Heart right ventricle (tissue), 16 donors: ENCODE measurements around the gene SAMD11. TPM values are rescaled to one million over a fixed set of nuclear protein-coding genes. Genes with fewer than 3 reads are reported as not detected.
"Not testable (repeated sequence)": the region's sequence is repeated elsewhere in the genome, so short reads cannot be mapped to it uniquely, and the experiment has no call there.

ENCODE experiments used
- ATAC-seq, 8 donors: fragments of 200-7000 bp; cut with Tn5 transposase; one replicate each; pipeline ENCODE4 v1.9.1; 2020; ENCODE audit warnings: mild to moderate bottlenecking in 8 of 8, moderate library complexity in 8 of 8, moderate number of reproducible peaks in 1 of 8
- DNase-seq, 2 donors: peaks; one replicate each; pipeline ENCODE4 v3.0.0-alpha.2; 2020
- H3K27ac ChIP-seq, 10 donors: fragments of 200-600 bp; sonication (generic) in 2 of 10; one replicate each; pipeline versions ENCODE4 v1.5.0 to v1.8.0; 2020 to 2022; ENCODE audit warnings: mild to moderate bottlenecking in 3 of 10
- H3K27me3 ChIP-seq, 7 donors: fragments of 200-600 bp; one replicate each; pipeline ENCODE4 v1.8.0; 2021 to 2022; ENCODE audit warnings: mild to moderate bottlenecking in 2 of 7
- H3K36me3 ChIP-seq, 9 donors: fragments of 200-600 bp; sonication (generic) in 1 of 9; one replicate each; pipeline versions ENCODE4 v1.5.0 to v1.8.0; 2020 to 2022; ENCODE audit warnings: mild to moderate bottlenecking in 2 of 9
- H3K4me1 ChIP-seq, 9 donors: fragments of 200-600 bp; sonication (generic) in 1 of 9; one replicate each; pipeline versions ENCODE4 v1.5.0 to v1.8.0; 2020 to 2022; ENCODE audit warnings: mild to moderate bottlenecking in 4 of 9
- H3K4me3 ChIP-seq, 10 donors: fragments of 200-600 bp; sonication (generic) in 2 of 10; one replicate each; pipeline versions ENCODE4 v1.5.0 to v1.8.0; 2020 to 2022; ENCODE audit warnings: mild to moderate bottlenecking in 7 of 10, moderate library complexity in 2 of 10
- H3K9me3 ChIP-seq, 11 donors: fragments of 200-600 bp in 10 of 11; sonication (generic) in 2 of 11; one replicate each; pipeline versions ENCODE4 v1.5.0 to v1.8.0; 2013 to 2022; ENCODE audit warnings: mild to moderate bottlenecking in 2 of 11, control low read depth in 1 of 11, moderate library complexity in 1 of 11
- CTCF ChIP-seq, 9 donors: fragments of 200-600 bp; sonication (generic) in 2 of 9; IDR thresholded peaks; one replicate each; pipeline versions ENCODE4 v1.5.0 to v1.8.0; 2021 to 2022; ENCODE audit warnings: antibody characterized with exemption in 9 of 9, mild to moderate bottlenecking in 5 of 9, moderate library complexity in 1 of 9
- WGBS, 2 donors: extraction: QIAGEN DNeasy Blood & Tissue Kit; methylation state at CpG; one replicate each; pipeline ENCODE4 v1.1.7; 2013; ENCODE audit warnings: inconsistent platforms in 1 of 2; 5-methylcytosine and 5-hydroxymethylcytosine counted together
- intact Hi-C, 10 donors: fragments of 100-400 bp; cut with DNase I; formaldehyde crosslinking; loops; one replicate each; pipeline versions ENCODE4 v1.11.1 to v1.14.2; 2022
- polyA plus RNA-seq, 2 donors: library from polyadenylated mRNA; stranded (reverse); fragments of 200-250 nt; gene quantifications; one replicate each; pipeline ENCODE4 v1.2.3, GENCODE V29; 2013
- total RNA-seq, 10 donors: library from RNA; stranded (reverse); fragmentation: NEBNext Ultra II Directional in 3 of 10; extraction: Animal tissue kit (Norgen Biotek cat#: 25700) in 3 of 10; gene quantifications; one replicate each; pipeline versions ENCODE4 v1.2.1 to v1.2.4, GENCODE V29; 2021 to 2023
- donor health status: Arrhythmogenic right ventricular cardiomyopathy.
- donor health status: ischemic (EF 13 %, LVEDD 7.1; RV severe dilation, severe dysfunction).
- donor health status: healthy with polysubstance abuse.
- donor health status: DM: no; HTN: yes; CAD: no.
- donor health status: DM: no; HTN: no; CAD: no.
- donor health status: ischemic (EF 25% LVEDD 6.9; RV normal size, moderate dysfunction).
- donor health status: ischemic (EF 25% LVEDD 5.7; RV mildly dilated, moderate dysfunction).
- donor health status: healthy.
- donor health status: DM: yes; HTN: yes; CAD: no.
- donor health status: Ischemic cardiomyopathy.
- donor health status: ischemic (EF 35%, LVEDD 5.7; RV mildly dilated, moderate dysfunction).
- donor health status: nonischemic (EF 11% LVEDD 7.7; RV severe dilation, severe dysfunction).
- donor health status: DM: yes; HTN: yes; CAD: no.
- donor health status: PGD.
- donor health status: ischemic (EF 29% LVEDD 5.4; RV normal size, mild dysfunction).
- donor health status: nonischemic (EF 23%, LVEDD 6.1; RV moderate dilation, normal function).

Gene SAMD11
- total and polyA plus RNA-seq, 12 donors = 0.87 to 2.4 (median 1.3) TPM

- WGBS, 2 donors = 71 to 80% methylated on average over 9 of the region's 9 CpGs
- intact Hi-C loops = no loop called here
- peaks cover 13 to 63% (median 55%) of the 10 kb centered on the region in 7 donors for H3K27me3 ChIP-seq
- no peaks in the 10 kb centered on the region for H3K9me3 ChIP-seq
- H3K36me3 ChIP-seq = peaks cover 0 to 4% (median 0%) of the 10 kb centered on the region in 9 donors
- H3K4me1 ChIP-seq = peaks cover 0 to 52% (median 7%) of the 10 kb centered on the region in 9 donors
- ATAC-seq = no peak
- no peak for TF ChIP-seq CTCF (IDR thresholded peaks at IDR 0.05)
- H3K4me3 ChIP-seq = no peak overlapping the region
- peak overlapping the region in 1 of 10 donors; percentile 26 for H3K27ac ChIP-seq
- DNase-seq = peak in 1 of 2 donors; percentile 29
Observed at GRCh38 chr1:975365-975764, 51.6 kb downstream of the SAMD11 start.

GRCh38 chr1:975896-976683 is 52.4 kb downstream of the SAMD11 start:
- peaks cover 0 to 55% (median 7%) of the 10 kb centered on the region in 9 donors for H3K4me1 ChIP-seq
- peaks cover 6 to 56% (median 48%) of the 10 kb centered on the region in 7 donors for H3K27me3 ChIP-seq
- peak overlapping the region in 5 of 10 donors; percentile 44 to 69 (median 63) for H3K27ac ChIP-seq
- peak in 1 of 2 donors; percentile 61 for DNase-seq
- peaks cover 0 to 4% (median 0%) of the 10 kb centered on the region in 9 donors for H3K36me3 ChIP-seq
- ATAC-seq = peak in 3 of 8 donors; percentile 0 to 9 (median 0)
- TF ChIP-seq CTCF (IDR thresholded peaks at IDR 0.05) = peak in 8 of 9 donors; percentile 23 to 57 (median 40)
- intact Hi-C loops = no loop called here
- H3K4me3 ChIP-seq = peak overlapping the region in 7 of 10 donors; percentile 2 to 39 (median 32)
- 7 to 10% methylated on average over 39 to 40 of the region's 40 CpGs for WGBS, 2 donors
- H3K9me3 ChIP-seq = no peaks in the 10 kb centered on the region

- H3K4me3 ChIP-seq, H3K27ac ChIP-seq, H3K36me3 ChIP-seq, H3K9me3 ChIP-seq, ATAC-seq, intact Hi-C loops: not testable (repeated sequence)
- WGBS, 2 donors = 62 to 80% methylated on average over 9 to 16 of the region's 39 CpGs
- peaks cover 0 to 60% (median 7%) of the 10 kb centered on the region in 9 donors for H3K4me1 ChIP-seq
- peaks cover 0 to 51% (median 41%) of the 10 kb centered on the region in 7 donors for H3K27me3 ChIP-seq
- DNase-seq = peak in 1 of 2 donors; percentile 30
Observed at GRCh38 chr1:976791-977190, 53.1 kb downstream of the SAMD11 start.

- ATAC-seq (peak; percentile 2 to 28 (median 11)), DNase-seq (peak; percentile 64 to 66)
- H3K27me3 ChIP-seq = peaks cover 0 to 44% (median 32%) of the 10 kb centered on the region in 7 donors
- no peak for TF ChIP-seq CTCF (IDR thresholded peaks at IDR 0.05)
- peak overlapping the region in 9 of 10 donors; percentile 0 to 97 (median 53) for H3K27ac ChIP-seq
- H3K4me1 ChIP-seq = peaks cover 0 to 64% (median 7%) of the 10 kb centered on the region in 9 donors
- peak overlapping the region in 9 of 10 donors; percentile 39 to 60 (median 58) for H3K4me3 ChIP-seq
- intact Hi-C loops = no loop called here
- WGBS, 2 donors = 77 to 84% methylated on average over 40 to 44 of the region's 44 CpGs
- no peaks in the 10 kb centered on the region for H3K9me3 ChIP-seq
- H3K36me3 ChIP-seq = peaks cover 0 to 4% (median 0%) of the 10 kb centered on the region in 9 donors
Observed at GRCh38 chr1:978069-978834, 54.5 kb downstream of the SAMD11 start.
